GM12873 (cell line): ENCODE measurements around the gene MAN1C1.

Source experiments
- TF ChIP-seq, protein P1 (sequence below): IDR thresholded peaks from 2 replicates; pipeline ENCODE4 v1.5.1; 2012; ENCODE audit warnings: low read depth, mild to moderate bottlenecking, moderate library complexity, low read length, control low read depth; ENCODE audit not compliant: insufficient read depth; ENCODE audit errors: missing control alignments

Gene MAN1C1

DNA sequence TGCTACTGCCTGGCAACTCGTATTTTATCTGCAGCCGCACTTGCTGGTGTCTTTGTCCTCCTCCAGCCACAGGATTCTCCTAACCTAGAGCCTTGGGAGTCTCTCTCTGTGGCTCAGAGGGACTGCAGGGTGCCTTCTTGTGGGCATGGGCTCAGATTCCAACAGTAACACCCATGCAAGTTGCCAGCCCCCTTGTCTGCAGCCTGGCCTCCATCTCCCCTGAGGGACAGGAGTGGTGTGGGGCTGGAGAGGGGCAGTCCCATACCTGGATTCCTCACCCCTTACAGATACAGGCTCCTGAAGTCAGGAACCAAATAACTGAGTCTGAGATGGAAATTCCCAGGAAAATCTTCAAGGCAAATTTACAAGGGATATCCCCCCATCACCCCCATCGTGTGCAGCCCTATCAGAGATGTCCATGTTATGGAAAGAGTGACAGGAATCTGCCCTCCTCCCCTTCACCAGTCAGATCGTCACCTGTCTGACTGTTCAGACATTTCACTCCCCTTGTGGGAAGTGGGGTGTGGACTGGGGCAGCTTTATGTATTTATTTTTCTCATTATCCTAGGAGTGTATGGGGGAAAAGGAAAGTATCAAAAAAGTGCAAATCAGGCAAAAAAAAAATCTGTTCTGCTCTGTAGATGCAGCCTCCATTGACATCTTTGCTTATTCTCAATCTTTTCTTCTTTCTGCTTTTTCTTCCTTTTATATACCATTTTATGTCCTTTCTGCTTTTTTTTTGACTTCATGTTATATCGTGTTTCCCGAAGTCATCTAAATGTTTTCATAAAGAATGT lies 70.8 kb downstream of the MAN1C1 start:
- TF ChIP-seq, protein P1, sequence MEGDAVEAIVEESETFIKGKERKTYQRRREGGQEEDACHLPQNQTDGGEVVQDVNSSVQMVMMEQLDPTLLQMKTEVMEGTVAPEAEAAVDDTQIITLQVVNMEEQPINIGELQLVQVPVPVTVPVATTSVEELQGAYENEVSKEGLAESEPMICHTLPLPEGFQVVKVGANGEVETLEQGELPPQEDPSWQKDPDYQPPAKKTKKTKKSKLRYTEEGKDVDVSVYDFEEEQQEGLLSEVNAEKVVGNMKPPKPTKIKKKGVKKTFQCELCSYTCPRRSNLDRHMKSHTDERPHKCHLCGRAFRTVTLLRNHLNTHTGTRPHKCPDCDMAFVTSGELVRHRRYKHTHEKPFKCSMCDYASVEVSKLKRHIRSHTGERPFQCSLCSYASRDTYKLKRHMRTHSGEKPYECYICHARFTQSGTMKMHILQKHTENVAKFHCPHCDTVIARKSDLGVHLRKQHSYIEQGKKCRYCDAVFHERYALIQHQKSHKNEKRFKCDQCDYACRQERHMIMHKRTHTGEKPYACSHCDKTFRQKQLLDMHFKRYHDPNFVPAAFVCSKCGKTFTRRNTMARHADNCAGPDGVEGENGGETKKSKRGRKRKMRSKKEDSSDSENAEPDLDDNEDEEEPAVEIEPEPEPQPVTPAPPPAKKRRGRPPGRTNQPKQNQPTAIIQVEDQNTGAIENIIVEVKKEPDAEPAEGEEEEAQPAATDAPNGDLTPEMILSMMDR: no peak

DNA sequence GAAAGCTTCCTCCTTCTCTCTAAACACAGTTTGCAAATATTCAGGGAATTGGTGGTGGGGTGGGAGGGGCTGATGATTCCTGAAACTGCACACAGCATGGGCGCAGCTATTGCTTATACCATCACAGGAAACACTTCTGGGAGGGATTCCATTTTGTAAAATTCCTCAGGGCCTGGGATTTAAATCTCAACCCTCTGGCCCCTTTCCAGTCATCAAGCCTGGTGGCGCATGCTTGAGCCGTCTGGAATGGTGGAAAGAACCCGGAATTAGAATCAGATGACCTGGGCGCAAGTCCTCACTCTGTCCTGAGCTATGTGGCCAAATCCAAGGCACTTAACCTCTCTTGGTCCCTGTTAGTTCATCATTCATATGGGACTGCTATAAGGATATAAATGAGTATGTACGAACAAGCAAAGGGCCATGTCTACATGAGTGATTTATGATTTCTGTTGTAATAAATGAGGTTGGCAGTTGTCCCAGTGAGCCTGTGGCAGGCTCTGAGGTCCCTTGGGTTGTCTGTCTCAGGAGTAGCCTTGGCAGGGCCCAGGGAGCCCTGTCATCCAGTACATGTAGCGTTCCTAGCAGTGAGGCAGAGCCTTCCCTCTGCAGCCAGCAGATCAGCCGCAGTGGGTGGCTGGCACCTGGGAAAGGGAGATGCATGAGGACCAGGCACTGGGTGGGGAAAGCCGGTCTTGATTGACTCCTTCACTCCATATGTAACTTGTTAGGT lies 72.0 kb downstream of the MAN1C1 start:
- TF ChIP-seq, protein P1: no peak

DNA sequence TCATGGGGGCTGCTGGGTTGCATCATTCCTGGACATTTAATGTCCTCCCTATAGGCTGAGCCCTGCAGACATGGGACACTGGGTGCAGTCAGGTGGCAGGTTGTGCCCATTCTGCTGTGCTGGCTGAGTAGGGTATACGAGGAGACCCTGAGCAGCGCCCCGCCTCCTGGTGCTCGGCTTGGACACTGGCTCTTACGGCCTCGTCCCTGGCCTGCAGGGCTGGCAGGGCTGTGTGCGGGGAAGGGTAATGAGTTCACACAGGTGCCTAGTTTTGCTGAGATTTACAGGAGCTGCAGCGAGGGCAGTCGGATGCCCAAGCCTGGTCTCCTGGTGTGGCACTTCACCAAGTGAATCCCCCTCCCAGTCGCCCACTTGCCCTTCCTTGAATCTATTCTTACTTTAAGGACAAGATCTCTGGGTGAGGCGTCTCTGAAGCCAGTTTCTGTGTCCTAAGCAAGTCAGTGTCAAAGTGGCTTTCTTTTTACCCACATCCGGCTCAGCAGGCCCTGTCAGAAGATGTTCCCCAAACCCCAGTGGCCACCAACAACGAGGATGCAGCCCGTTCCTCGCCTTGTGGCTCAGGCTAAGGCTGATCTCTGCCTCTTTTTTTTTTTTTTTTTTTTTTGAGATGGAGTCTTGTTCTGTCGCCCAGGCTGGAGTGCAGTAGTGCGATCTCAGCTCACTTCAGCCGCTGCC lies 73.2 kb downstream of the MAN1C1 start:
- TF ChIP-seq, protein P1: no peak

DNA sequence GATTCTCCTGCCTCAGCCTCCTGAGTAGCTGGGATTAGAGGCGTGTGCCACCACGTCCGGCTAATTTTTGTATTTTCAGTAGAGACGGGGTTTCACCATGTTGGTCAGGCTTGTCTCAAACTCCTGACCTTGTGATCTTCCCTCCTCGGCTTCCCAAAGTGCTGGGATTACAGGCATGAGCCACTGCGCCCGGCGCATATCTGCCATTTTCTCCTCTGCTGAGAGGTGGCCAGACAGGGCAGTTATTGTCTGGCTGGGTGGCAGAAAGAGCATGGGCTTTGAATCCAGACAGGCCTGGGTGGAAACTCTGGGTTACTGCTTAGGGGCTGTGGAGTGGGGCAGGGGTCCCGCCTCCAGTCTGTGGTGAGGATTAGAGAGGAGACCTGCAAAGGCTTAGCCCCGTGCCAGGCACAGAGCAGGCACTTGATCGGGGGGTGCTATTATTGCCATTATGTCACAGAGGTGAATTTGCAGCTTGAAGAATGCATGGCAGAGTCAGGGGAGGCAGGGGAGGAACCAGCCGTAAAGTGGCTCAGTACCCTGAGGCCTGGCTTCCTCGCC lies 73.9 kb downstream of the MAN1C1 start:
- TF ChIP-seq, protein P1: no peak

GRCh38 chr1:25691211-25691610 lies 74.6 kb downstream of the MAN1C1 start:
- TF ChIP-seq, protein P1: no peak

GRCh38 chr1:25692560-25692959 lies 76.0 kb downstream of the MAN1C1 start:
- TF ChIP-seq, protein P1: peak; percentile 83
